GM20000 (cell line): ENCODE data around the gene VGLL1.

ENCODE experiments used
- DNase-seq: peaks from one replicate; pipeline ENCODE4 v3.0.0; 2012; ENCODE audit warnings: low spot score
- TF ChIP-seq, protein P1 (sequence below): IDR thresholded peaks from 2 replicates; pipeline ENCODE4 v1.5.1; 2012; ENCODE audit warnings: mild to moderate bottlenecking, control low read depth; ENCODE audit errors: extremely low read depth, missing control alignments

VGLL1 gene

DNA sequence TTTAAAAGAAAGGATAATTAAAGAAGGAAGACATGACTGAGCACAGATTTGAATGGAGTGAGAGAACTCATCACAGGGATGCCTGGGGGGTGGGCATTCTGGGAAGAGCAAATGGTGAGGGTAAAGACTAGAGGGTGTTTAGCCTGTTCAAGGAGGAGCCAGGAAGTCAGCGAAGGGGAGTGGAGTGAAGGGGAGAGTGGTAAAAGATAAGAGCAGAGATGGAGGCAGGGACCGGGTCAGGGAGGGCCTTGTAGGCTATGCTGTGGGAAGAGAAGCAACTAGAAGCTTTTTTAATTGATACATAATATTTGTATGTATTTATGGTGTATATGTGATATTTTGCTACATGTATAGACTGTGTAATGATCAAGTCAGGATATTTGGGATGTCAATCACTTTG lies 2.2 kb upstream of the VGLL1 start:
- TF ChIP-seq, protein P1, sequence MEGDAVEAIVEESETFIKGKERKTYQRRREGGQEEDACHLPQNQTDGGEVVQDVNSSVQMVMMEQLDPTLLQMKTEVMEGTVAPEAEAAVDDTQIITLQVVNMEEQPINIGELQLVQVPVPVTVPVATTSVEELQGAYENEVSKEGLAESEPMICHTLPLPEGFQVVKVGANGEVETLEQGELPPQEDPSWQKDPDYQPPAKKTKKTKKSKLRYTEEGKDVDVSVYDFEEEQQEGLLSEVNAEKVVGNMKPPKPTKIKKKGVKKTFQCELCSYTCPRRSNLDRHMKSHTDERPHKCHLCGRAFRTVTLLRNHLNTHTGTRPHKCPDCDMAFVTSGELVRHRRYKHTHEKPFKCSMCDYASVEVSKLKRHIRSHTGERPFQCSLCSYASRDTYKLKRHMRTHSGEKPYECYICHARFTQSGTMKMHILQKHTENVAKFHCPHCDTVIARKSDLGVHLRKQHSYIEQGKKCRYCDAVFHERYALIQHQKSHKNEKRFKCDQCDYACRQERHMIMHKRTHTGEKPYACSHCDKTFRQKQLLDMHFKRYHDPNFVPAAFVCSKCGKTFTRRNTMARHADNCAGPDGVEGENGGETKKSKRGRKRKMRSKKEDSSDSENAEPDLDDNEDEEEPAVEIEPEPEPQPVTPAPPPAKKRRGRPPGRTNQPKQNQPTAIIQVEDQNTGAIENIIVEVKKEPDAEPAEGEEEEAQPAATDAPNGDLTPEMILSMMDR = no peak
- DNase-seq = no peak

DNA sequence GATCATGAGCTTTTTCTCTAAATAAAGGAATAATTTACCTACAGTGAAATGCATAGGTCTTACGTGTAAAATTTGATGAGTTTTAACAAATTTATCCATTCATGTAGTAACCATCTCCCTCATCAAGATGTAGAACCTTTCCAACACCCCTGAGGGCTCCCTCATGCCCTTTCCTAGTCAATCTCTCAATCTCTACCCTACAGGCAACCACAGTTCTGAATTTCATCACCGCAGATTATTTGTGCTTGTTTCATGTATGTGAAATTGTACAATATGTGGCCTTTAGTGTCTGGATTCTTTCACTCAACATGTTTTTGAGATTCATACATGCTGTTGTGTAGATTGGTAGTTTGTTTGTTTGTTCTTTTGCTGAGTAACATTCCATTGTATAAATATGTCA lies 2.1 kb downstream of the VGLL1 start:
- TF ChIP-seq, protein P1 = no peak
- DNase-seq = no peak

DNA sequence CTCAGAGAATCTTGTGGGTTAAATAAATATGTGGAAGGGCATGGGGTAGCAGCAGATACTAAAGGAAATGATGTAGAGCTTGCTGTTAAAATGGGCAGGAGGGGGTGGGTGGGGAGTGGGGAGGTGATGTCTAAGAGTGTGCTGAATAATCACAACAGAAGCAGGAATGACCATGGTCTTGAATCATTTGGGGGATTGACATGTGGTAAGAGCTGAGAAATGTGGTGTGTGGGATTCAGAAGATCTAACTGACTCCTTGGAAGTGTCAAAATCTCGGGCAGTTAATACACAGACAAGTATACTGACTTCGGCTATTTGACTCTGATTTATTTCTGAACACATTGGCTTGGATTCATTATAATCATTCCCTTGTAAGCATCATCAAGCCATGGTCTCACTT lies 6.8 kb downstream of the VGLL1 start:
- DNase-seq = no peak
- TF ChIP-seq, protein P1 = no peak

DNA sequence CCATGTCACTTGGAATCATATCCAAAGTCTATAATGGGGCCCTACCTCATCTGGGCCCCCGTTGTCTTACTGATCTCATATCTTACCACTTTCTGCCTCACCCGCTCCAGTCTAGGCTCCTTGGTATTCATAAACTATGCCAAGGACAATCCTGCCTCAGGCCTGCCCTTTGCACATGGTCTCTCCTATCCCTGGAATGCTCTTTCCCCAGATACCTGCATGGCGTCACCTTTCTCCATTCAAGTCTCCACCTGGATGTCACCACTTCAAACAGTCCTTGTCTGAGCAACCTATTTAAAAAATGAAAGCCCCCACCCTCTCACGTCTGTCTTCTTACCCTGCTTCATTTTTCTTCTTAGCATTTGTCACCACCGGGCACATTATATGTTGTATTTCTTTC lies 8.2 kb downstream of the VGLL1 start:
- no peak for DNase-seq
- TF ChIP-seq, protein P1 = no peak

DNA sequence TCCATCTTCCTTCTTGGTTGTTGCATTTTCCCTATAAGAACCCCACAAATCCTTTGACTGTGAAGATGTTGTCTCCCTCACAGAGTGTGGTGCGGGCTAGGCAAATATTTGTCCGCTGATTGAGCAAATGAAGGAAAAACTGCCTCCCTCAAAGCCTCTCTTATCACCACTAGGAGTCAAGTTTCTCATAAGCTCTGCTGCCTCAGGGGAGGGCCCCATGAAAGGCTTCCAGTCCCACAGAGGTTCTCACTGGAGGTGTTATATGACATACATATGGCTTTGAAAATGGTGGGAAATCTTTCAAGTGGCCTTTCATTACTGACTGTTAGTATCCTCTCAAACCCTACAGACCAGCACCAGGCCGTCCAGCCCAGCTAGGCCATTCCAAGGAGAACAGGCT lies 9.3 kb downstream of the VGLL1 start:
- no peak for DNase-seq
- TF ChIP-seq, protein P1 = no peak

DNA sequence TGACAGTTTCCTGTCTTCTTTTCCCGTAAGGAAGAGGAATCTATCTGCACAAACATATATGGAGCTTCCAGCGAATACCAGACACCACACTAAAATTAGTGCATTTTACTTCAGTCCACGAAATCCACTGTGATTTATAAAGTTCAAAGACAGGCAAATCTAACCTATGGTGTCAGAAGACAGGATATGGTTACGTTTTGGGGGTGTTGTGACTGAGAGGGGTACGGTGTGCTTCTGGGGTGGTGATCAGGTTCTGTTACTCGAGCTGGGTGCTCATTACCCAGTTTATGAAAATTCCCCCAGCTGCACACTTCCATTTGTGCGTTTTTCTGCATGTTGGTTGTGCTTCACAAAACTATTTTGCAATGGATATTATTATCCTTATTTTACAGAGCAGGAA lies 10.3 kb downstream of the VGLL1 start:
- TF ChIP-seq, protein P1 = no peak
- DNase-seq = no peak

DNA sequence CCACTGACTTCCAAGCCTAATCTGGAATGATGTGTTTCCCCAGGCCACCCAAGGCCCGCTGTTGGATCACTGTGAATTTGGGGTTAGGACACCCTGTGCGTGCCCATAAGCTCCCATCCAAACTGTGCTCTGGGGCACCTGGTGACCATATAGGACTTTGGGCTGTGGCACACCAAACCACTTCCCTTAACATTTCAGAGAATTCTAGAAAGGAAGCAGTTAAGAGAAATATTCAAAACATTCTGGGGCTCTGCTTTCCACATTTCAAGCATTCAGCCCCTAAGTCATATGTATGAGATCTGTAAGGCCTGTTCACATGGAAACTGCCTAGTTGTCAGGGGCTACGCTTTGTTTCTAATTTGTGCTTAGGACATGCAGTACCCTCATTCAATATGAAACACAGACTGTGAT lies 14.4 kb downstream of the VGLL1 start:
- DNase-seq = no peak
- TF ChIP-seq, protein P1 = no peak
